H1 (cell line): ENCODE results near the gene GALNT18. TPM values are rescaled to one million over a fixed set of nuclear protein-coding genes. Genes with fewer than 3 reads are reported as not detected.

Experiments
- CTCF ChIA-PET: fragments of 300-600 bp; sonication (Branson Sonifier 250); formaldehyde crosslinking; loops from one replicate; lab custom pipeline; 2021; ENCODE audit not compliant: partially characterized antibody; lab: Charles Lee
- POLR2A ChIA-PET: fragments of 300-600 bp; sonication (Branson Sonifier 250); formaldehyde crosslinking; loops from one replicate; lab custom pipeline; 2021; ENCODE audit warnings: inconsistent platforms; ENCODE audit not compliant: partially characterized antibody; lab: Charles Lee
- DNase-seq, 2 experiments: peaks; one replicate each; pipeline versions ENCODE4 v3.0.0 to v3.0.0-alpha.2; 2010 to 2022; ENCODE audit warnings: low spot score in 2 of 2, low read depth in 1 of 2, mixed read lengths in 1 of 2
- FAIRE-seq: peaks from 2 replicates; lab custom pipeline; 2011; peaks lifted over from hg19 to GRCh38; lab: Jason Lieb, UNC
- H2AFZ ChIP-seq: 2 replicates; pipeline ENCODE4 v1.8.1; 2012; ENCODE audit warnings: low read length, inconsistent platforms
- H2AK5ac ChIP-seq: 2 replicates; pipeline ENCODE4 v1.6.1; 2013; ENCODE audit warnings: low read depth, low read length
- H2BK120ac ChIP-seq: replicated peaks from 2 replicates; pipeline ENCODE3; 2013; ENCODE audit warnings: low read depth, low read length, inconsistent platforms
- H2BK12ac ChIP-seq: 2 replicates; pipeline ENCODE4 v1.6.1; 2013; ENCODE audit warnings: low read depth, low read length
- H2BK15ac ChIP-seq: 2 replicates; pipeline ENCODE4 v1.6.1; 2013; ENCODE audit warnings: low read length
- H2BK20ac ChIP-seq: 2 replicates; pipeline ENCODE4 v1.6.1; 2013; ENCODE audit warnings: low read length
- H2BK5ac ChIP-seq: 2 replicates; pipeline ENCODE4 v1.6.1; 2013; ENCODE audit warnings: low read depth, low read length
- H3K14ac ChIP-seq: 2 replicates; pipeline ENCODE4 v1.6.1; 2013; ENCODE audit warnings: inconsistent platforms; ENCODE audit not compliant: insufficient read length
- H3K18ac ChIP-seq: 2 replicates; pipeline ENCODE4 v1.6.1; 2013; ENCODE audit warnings: low read length; ENCODE audit errors: extremely low read depth
- H3K23ac ChIP-seq: 2 replicates; pipeline ENCODE4 v1.6.1; 2013; ENCODE audit warnings: inconsistent platforms; ENCODE audit not compliant: insufficient read length
- H3K23me2 ChIP-seq: 2 replicates; pipeline ENCODE4 v1.6.1; 2013; ENCODE audit warnings: low read depth, low read length
- H3K27ac ChIP-seq: 2 replicates; pipeline ENCODE4 v1.6.1; 2011; ENCODE audit warnings: low read depth, low read length, inconsistent platforms
- H3K27me3 ChIP-seq, 4 experiments: replicated peaks in 1 of 4; 1 replicate in 1 of 4; 2 replicates in 3 of 4; pipeline versions ENCODE4 v1.6.1 to v1.8.1; 2011 to 2013; ENCODE audit warnings: low read length in 3 of 4, mild to moderate bottlenecking in 3 of 4, inconsistent platforms in 2 of 4, mixed read lengths in 2 of 4, moderate library complexity in 1 of 4; ENCODE audit not compliant: control insufficient read depth in 3 of 4, insufficient read depth in 3 of 4; ENCODE audit errors: extremely low read depth in 1 of 4
- H3K36me3 ChIP-seq, 4 experiments: 2 replicates each; pipeline versions ENCODE4 v1.6.1 to v1.8.1; 2011 to 2013; ENCODE audit warnings: mild to moderate bottlenecking in 4 of 4, low read length in 3 of 4, moderate library complexity in 2 of 4, control low read depth in 1 of 4, inconsistent platforms in 1 of 4; ENCODE audit not compliant: insufficient read depth in 4 of 4, control insufficient read depth in 2 of 4
- H3K4ac ChIP-seq: replicated peaks from 2 replicates; pipeline ENCODE3; 2013; ENCODE audit warnings: low read length, low read depth, mixed read lengths, inconsistent platforms; ENCODE audit not compliant: insufficient read length
- H3K4me1 ChIP-seq, 4 experiments: replicated peaks in 1 of 4; 1 replicate in 1 of 4; 2 replicates in 3 of 4; pipeline versions ENCODE4 v1.6.1 to v1.8.1; 2011 to 2013; ENCODE audit warnings: low read length in 3 of 4, inconsistent platforms in 2 of 4, mixed read lengths in 1 of 4; ENCODE audit not compliant: insufficient read depth in 4 of 4, control insufficient read depth in 3 of 4
- H3K4me2 ChIP-seq, 2 experiments: 2 replicates each; pipeline versions ENCODE4 v1.6.1 to v1.8.1; 2011 to 2013; ENCODE audit warnings: low read depth in 2 of 2, low read length in 2 of 2, control low read depth in 1 of 2, inconsistent platforms in 1 of 2, mild to moderate bottlenecking in 1 of 2; ENCODE audit not compliant: insufficient read depth in 1 of 2
- H3K4me3 ChIP-seq, 4 experiments: fragments of 200-600, 300-600 bp in 1 of 4; sonication (generic), shearing (Covaris generic), sonication (Bioruptor Twin) in 1 of 4; 2 replicates each; pipeline versions ENCODE4 v1.5.1 to v1.8.1; 2011 to 2016; ENCODE audit warnings: low read length in 4 of 4, low read depth in 3 of 4, control low read depth in 2 of 4, inconsistent platforms in 2 of 4, mild to moderate bottlenecking in 2 of 4, mixed read lengths in 1 of 4, moderate library complexity in 1 of 4; ENCODE audit not compliant: insufficient read depth in 2 of 4; ENCODE audit errors: extremely low read depth in 1 of 4
- H3K56ac ChIP-seq: replicated peaks from 2 replicates; pipeline ENCODE3; 2013; ENCODE audit warnings: low read depth, mild to moderate bottlenecking, mixed read lengths, low read length, inconsistent platforms; ENCODE audit not compliant: insufficient read length
- H3K79me1 ChIP-seq: 2 replicates; pipeline ENCODE4 v1.6.1; 2013; ENCODE audit warnings: low read depth, low read length, control low read depth
- H3K79me2 ChIP-seq, 2 experiments: 2 replicates each; pipeline versions ENCODE4 v1.6.1 to v1.8.1; 2012 to 2013; ENCODE audit warnings: low read length in 2 of 2, mild to moderate bottlenecking in 2 of 2, inconsistent platforms in 1 of 2; ENCODE audit not compliant: insufficient read depth in 2 of 2, control insufficient read depth in 1 of 2
- H3K9ac ChIP-seq, 4 experiments: replicated peaks in 1 of 4; 1 replicate in 1 of 4; 2 replicates in 3 of 4; pipeline versions ENCODE4 v1.6.1 to v1.8.1; 2011 to 2013; ENCODE audit warnings: low read depth in 3 of 4, low read length in 3 of 4, control low read depth in 2 of 4, mild to moderate bottlenecking in 2 of 4, moderate library complexity in 2 of 4, inconsistent platforms in 1 of 4; ENCODE audit errors: extremely low read depth in 1 of 4
- H3K9me3 ChIP-seq, 2 experiments: 2 replicates each; pipeline versions ENCODE4 v1.6.1 to v1.8.1; 2012 to 2013; ENCODE audit warnings: mild to moderate bottlenecking in 2 of 2, moderate library complexity in 2 of 2, control low read depth in 1 of 2, inconsistent platforms in 1 of 2, low read depth in 1 of 2, low read length in 1 of 2, mixed read lengths in 1 of 2; ENCODE audit not compliant: insufficient read depth in 2 of 2
- H4K20me1 ChIP-seq, 2 experiments: replicated peaks in 1 of 2; 2 replicates each; pipeline versions ENCODE3 to v1.8.1; 2011 to 2013; ENCODE audit warnings: inconsistent platforms in 2 of 2, low read length in 2 of 2, mild to moderate bottlenecking in 1 of 2; ENCODE audit not compliant: insufficient read depth in 2 of 2, control insufficient read depth in 1 of 2
- H4K5ac ChIP-seq: 2 replicates; pipeline ENCODE4 v1.6.1; 2013; ENCODE audit warnings: low read length, low read depth, mixed read lengths, inconsistent platforms; ENCODE audit not compliant: insufficient read length
- H4K8ac ChIP-seq: 2 replicates; pipeline ENCODE4 v1.8.0; 2013; ENCODE audit warnings: mild to moderate bottlenecking, moderate library complexity, low read length, inconsistent platforms; ENCODE audit not compliant: insufficient read depth; ENCODE audit errors: extremely low read depth
- H4K91ac ChIP-seq: replicated peaks from 2 replicates; pipeline ENCODE3; 2013; ENCODE audit warnings: low read length, mixed read lengths, inconsistent platforms; ENCODE audit not compliant: insufficient read length
- WGBS, 2 experiments: shearing (Covaris generic) in 1 of 2; methylation state at CpG; one replicate each; pipeline versions ENCODE4 v1.1.6 to v1.1.7; 2013 to 2015; ENCODE audit warnings: low lambda C conversion rate in 2 of 2, mixed read lengths in 2 of 2, inconsistent platforms in 1 of 2, low coverage in 1 of 2, missing lambda C conversion rate in 1 of 2; ENCODE audit not compliant: insufficient replicate concordance in 2 of 2, insufficient coverage in 1 of 2, insufficient read length in 1 of 2; ENCODE audit errors: extremely low coverage in 1 of 2, missing lambda C conversion rate in 1 of 2; 5-methylcytosine and 5-hydroxymethylcytosine counted together
- polyA plus RNA-seq, 7 experiments: library from polyadenylated mRNA; depleted of rRNA in 3 of 7; stranded (reverse) in 5 of 7; unstranded in 2 of 7; fragments of >200 nt in 5 of 7; fragments of 200-250 nt in 2 of 7; gene quantifications; 1 replicate in 5 of 7; 2 replicates in 1 of 7; 4 replicates in 1 of 7; pipeline versions ENCODE4 v1.2.1 to v1.2.3, GENCODE V29; 2011 to 2013; ENCODE audit warnings: missing spikeins in 2 of 7, mixed read lengths in 2 of 7
- total RNA-seq: library from RNA; stranded (reverse); fragmentation: NEBNext Ultra II Directional; extraction: Animal tissue kit (Norgen Biotek cat#: 25700); gene quantifications from 2 replicates; pipeline ENCODE4 v1.2.1, GENCODE V29; 2021

The GALNT18 gene
- total and polyA plus RNA-seq, 2 of the 8 experiments (the other 6 are each of a cell fraction or from before 2014, with no cell fraction given) = 6.0 to 9.4 TPM

GRCh38 chr11:11476971-11477645 is 144.7 kb downstream of the GALNT18 start:
- no peak overlapping the region for H3K27ac ChIP-seq
- no peak overlapping the region for H3K23ac ChIP-seq
- no peak overlapping the region for H3K56ac ChIP-seq
- H3K79me1 ChIP-seq = no peaks in the 10 kb centered on the region
- FAIRE-seq = no peak
- H3K23me2 ChIP-seq = no peaks in the 10 kb centered on the region
- H3K4me1 ChIP-seq = peaks cover 0 to 6% (median 3%) of the 10 kb centered on the region in 4 experiments; a peak in 3 of 7 replicates
- no peak overlapping the region for H3K4ac ChIP-seq
- H2AFZ ChIP-seq = no peak overlapping the region
- H3K36me3 ChIP-seq = no peaks in the 10 kb centered on the region
- no peaks in the 10 kb centered on the region for H3K9me3 ChIP-seq
- no peak for DNase-seq
- H2BK120ac ChIP-seq = no peak overlapping the region
- no peaks in the 10 kb centered on the region for H3K79me2 ChIP-seq
- H4K20me1 ChIP-seq = no peaks in the 10 kb centered on the region
- H2BK20ac ChIP-seq = no peak overlapping the region
- POLR2A ChIA-PET = no interaction called here
- H4K91ac ChIP-seq = no peak overlapping the region
- H3K9ac ChIP-seq = no peak overlapping the region
- no peak overlapping the region for H2BK5ac ChIP-seq
- H3K27me3 ChIP-seq = no peaks in the 10 kb centered on the region
- no peak overlapping the region for H2BK12ac ChIP-seq
- no peak overlapping the region for H2BK15ac ChIP-seq
- 97% methylated on average over 4 of the region's 4 CpGs; no CpG with 5 or more reads in 1 of the 2 experiments for WGBS, 2 experiments
- no peak overlapping the region for H2AK5ac ChIP-seq
- H4K8ac ChIP-seq = no peak overlapping the region
- H3K4me2 ChIP-seq = no peak overlapping the region
- no peak overlapping the region for H4K5ac ChIP-seq
- H3K18ac ChIP-seq = no peak overlapping the region
- no peak overlapping the region for H3K14ac ChIP-seq
- no peak overlapping the region for H3K4me3 ChIP-seq
- CTCF ChIA-PET = interaction anchor here (0.6 to 2.3 kb wide), 10 partner anchors 8 to 322 kb away, joined by 3 to 5 read pairs (median 3); no protein-coding TSS in a partner anchor
